PC-3 (cell line): ENCODE measurements around the gene ESPNL. TPM values are rescaled to one million over a fixed set of nuclear protein-coding genes. Genes with fewer than 3 reads are reported as not detected.

Experiments
- ATAC-seq: fragments of 200-7000 bp; cut with Tn5 transposase; 2 replicates; pipeline ENCODE4 v1.9.1; 2020; ENCODE audit warnings: mild to moderate bottlenecking, moderate library complexity
- BruUV-seq: library from RNA; stranded (reverse); fragments of 400-500 nt; replicated peaks from 2 replicates; lab custom pipeline; 2021; lab: Mats Ljungman, UMichigan
- CTCF ChIA-PET: fragments of 300-600 bp; sonication (Branson Sonifier 250); formaldehyde crosslinking; loops from one replicate; lab custom pipeline; 2022; ENCODE audit warnings: antibody characterized with exemption; lab: Charles Lee
- POLR2A ChIA-PET: fragments of 300-600 bp; sonication (Branson Sonifier 250); formaldehyde crosslinking; loops from one replicate; lab custom pipeline; 2022; ENCODE audit warnings: antibody characterized with exemption; ENCODE audit not compliant: unreplicated experiment; lab: Charles Lee
- DNase-seq: peaks from one replicate; pipeline ENCODE4 v3.0.0-alpha.2; 2015
- H2AFZ ChIP-seq: fragments of 300-600 bp; sonication (generic); 2 replicates; pipeline ENCODE4 v1.6.0; 2016; ENCODE audit warnings: antibody characterized with exemption, low read length
- H3F3A ChIP-seq: fragments of 300-600 bp; sonication (generic); one replicate; pipeline ENCODE4 v1.6.0; 2017; ENCODE audit warnings: antibody characterized with exemption, low read length, control low read depth, mild to moderate bottlenecking; ENCODE audit not compliant: unreplicated experiment
- H3K27ac ChIP-seq: fragments of 300-600 bp; sonication (generic); 2 replicates; pipeline ENCODE4 v1.5.1; 2016; ENCODE audit warnings: mild to moderate bottlenecking, low read length
- H3K27me3 ChIP-seq: fragments of 300-600 bp; sonication (generic); 2 replicates; pipeline ENCODE4 v1.6.1; 2016; ENCODE audit warnings: low read length, mixed read lengths
- H3K36me3 ChIP-seq: fragments of 300-600 bp; sonication (generic); 2 replicates; pipeline ENCODE4 v1.6.1; 2016; ENCODE audit warnings: low read depth, mixed run types, low read length, mixed read lengths
- H3K4me1 ChIP-seq: fragments of 300-600 bp; sonication (generic); 2 replicates; pipeline ENCODE4 v1.5.1; 2016; ENCODE audit warnings: low read length; ENCODE audit not compliant: insufficient read depth
- H3K4me2 ChIP-seq: fragments of 300-600 bp; sonication (generic); 2 replicates; pipeline ENCODE4 v1.6.0; 2016; ENCODE audit warnings: low read length
- H3K4me3 ChIP-seq: fragments of 300-600 bp; sonication (generic); 2 replicates; pipeline ENCODE4 v1.5.1; 2016; ENCODE audit warnings: mild to moderate bottlenecking, low read length, mixed read lengths
- H3K79me2 ChIP-seq: fragments of 300-600 bp; sonication (generic); 2 replicates; pipeline ENCODE4 v1.6.1; 2017; ENCODE audit warnings: low read length, mixed read lengths
- H3K9ac ChIP-seq: fragments of 300-600 bp; sonication (generic); 2 replicates; pipeline ENCODE4 v1.6.0; 2016; ENCODE audit warnings: mild to moderate bottlenecking, low read length
- H3K9me2 ChIP-seq: fragments of 300-600 bp; sonication (generic); replicated peaks from 2 replicates; pipeline ENCODE4 v1.6.1; 2016; ENCODE audit warnings: mixed run types, low read length, mixed read lengths
- H3K9me3 ChIP-seq: fragments of 300-600 bp; sonication (generic); 2 replicates; pipeline ENCODE4 v1.6.1; 2016; ENCODE audit warnings: low read length, mixed read lengths
- H4K20me1 ChIP-seq: fragments of 300-600 bp; sonication (generic); 2 replicates; pipeline ENCODE4 v1.6.1; 2016; ENCODE audit warnings: low read length, mixed read lengths
- EZH2 ChIP-seq: fragments of 300-600 bp; sonication (generic); IDR thresholded peaks from one replicate; pipeline ENCODE4 v1.6.1; 2017; ENCODE audit warnings: antibody characterized with exemption, mild to moderate bottlenecking, low read length; ENCODE audit not compliant: unreplicated experiment
- EZH2phosphoT487 ChIP-seq: fragments of 300-600 bp; sonication (generic); IDR thresholded peaks from 2 replicates; pipeline ENCODE4 v1.6.1; 2018; ENCODE audit warnings: mild to moderate bottlenecking, antibody characterized with exemption, low read length, borderline replicate concordance
- intact Hi-C: fragments of 100-400 bp; cut with micrococcal nuclease; formaldehyde crosslinking; loops from 2 replicates; pipeline ENCODE4 v1.9.0; 2023
- total RNA-seq: library from RNA; depleted of rRNA; stranded (reverse); fragments of >200 nt; gene quantifications from 2 replicates; pipeline ENCODE4 v1.2.3, GENCODE V29; 2014
- TF ChIP-seq, protein P1 (sequence below): fragments of 300-600 bp; sonication (generic); conservative IDR thresholded peaks from 2 replicates; pipeline ENCODE4 v1.5.1; 2017; ENCODE audit warnings: antibody characterized with exemption, low read depth, mild to moderate bottlenecking, low read length

The ESPNL gene
- total RNA-seq, 1 experiment from 2014 or later, result not detected

DNA sequence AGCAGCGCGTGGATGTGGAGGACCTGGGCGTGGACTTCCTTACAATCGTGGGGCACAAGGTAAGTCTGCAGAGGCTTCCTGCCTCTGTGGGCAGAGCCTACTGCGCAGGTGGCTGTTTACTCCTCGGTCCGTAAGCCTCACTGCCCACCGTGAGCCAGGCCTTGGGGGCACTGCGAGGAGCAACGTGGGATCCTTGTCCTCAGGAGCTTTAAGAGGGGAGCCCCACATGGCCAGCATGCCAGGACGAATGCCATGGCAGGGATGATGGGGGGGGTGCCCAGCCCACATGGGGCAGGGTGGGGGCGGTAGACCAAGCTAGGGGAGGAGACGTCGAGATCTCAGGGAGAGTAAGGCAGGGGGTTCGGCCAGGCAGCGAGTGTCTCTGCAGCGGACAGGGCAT is 18.0 kb upstream of the ESPNL start:
- H3K27me3 ChIP-seq, result no peaks in the 10 kb centered on the region
- H3K9me2 ChIP-seq, result no peaks in the 10 kb centered on the region
- no TSS peak for BruUV-seq
- no peaks in the 10 kb centered on the region for H3K79me2 ChIP-seq
- no peak overlapping the region for H3K4me2 ChIP-seq
- H3K9me3 ChIP-seq, result no peaks in the 10 kb centered on the region
- no peak overlapping the region for H3K4me3 ChIP-seq
- H3K4me1 ChIP-seq, result peaks cover 11% of the 10 kb centered on the region; the same call in 1 of the 2 replicates
- ATAC-seq (no peak), DNase-seq (no peak)
- peaks cover 9% of the 10 kb centered on the region for H3K36me3 ChIP-seq
- no peak overlapping the region for H3K9ac ChIP-seq
- POLR2A ChIA-PET, result no interaction called here
- H3K27ac ChIP-seq, result no peak overlapping the region
- no peaks in the 10 kb centered on the region for H3F3A ChIP-seq
- CTCF ChIA-PET, result no interaction called here
- no peak overlapping the region for H2AFZ ChIP-seq
- no peaks in the 10 kb centered on the region for H4K20me1 ChIP-seq
- intact Hi-C loops, result no loop called here
- TF ChIP-seq, protein P1, sequence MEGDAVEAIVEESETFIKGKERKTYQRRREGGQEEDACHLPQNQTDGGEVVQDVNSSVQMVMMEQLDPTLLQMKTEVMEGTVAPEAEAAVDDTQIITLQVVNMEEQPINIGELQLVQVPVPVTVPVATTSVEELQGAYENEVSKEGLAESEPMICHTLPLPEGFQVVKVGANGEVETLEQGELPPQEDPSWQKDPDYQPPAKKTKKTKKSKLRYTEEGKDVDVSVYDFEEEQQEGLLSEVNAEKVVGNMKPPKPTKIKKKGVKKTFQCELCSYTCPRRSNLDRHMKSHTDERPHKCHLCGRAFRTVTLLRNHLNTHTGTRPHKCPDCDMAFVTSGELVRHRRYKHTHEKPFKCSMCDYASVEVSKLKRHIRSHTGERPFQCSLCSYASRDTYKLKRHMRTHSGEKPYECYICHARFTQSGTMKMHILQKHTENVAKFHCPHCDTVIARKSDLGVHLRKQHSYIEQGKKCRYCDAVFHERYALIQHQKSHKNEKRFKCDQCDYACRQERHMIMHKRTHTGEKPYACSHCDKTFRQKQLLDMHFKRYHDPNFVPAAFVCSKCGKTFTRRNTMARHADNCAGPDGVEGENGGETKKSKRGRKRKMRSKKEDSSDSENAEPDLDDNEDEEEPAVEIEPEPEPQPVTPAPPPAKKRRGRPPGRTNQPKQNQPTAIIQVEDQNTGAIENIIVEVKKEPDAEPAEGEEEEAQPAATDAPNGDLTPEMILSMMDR, result no peak
- TF ChIP-seq EZH2phosphoT487, result no peak
- TF ChIP-seq EZH2, result no peak

DNA sequence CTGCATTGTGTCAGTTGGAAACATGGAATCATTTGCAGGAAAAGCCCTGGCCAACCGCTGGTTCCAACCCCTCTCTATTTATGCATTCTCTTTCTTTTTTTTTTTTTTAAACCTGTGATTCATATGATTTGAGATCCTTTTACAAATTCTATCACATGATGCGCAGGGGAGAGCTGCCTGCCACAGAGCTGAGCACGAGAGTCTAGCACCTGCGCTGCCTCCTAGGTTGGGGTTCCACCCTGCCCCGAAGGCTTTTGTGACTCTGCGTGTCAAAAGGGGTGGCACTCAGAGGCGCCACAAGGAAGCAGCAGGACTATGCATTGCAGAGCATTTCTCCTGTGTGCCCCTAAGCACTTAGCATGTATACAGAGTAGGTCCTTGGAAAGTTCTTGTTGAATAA is 17.3 kb upstream of the ESPNL start:
- no peak overlapping the region for H3K4me3 ChIP-seq
- POLR2A ChIA-PET, result no interaction called here
- H3K4me1 ChIP-seq, result peaks cover 11% of the 10 kb centered on the region; the same call in 1 of the 2 replicates
- ATAC-seq (no peak), DNase-seq (no peak)
- H3K36me3 ChIP-seq, result peaks cover 9% of the 10 kb centered on the region
- no peaks in the 10 kb centered on the region for H3K79me2 ChIP-seq
- no TSS peak for BruUV-seq
- no peaks in the 10 kb centered on the region for H3K27me3 ChIP-seq
- H4K20me1 ChIP-seq, result no peaks in the 10 kb centered on the region
- no peaks in the 10 kb centered on the region for H3F3A ChIP-seq
- no peaks in the 10 kb centered on the region for H3K9me2 ChIP-seq
- intact Hi-C loops, result no loop called here
- H3K4me2 ChIP-seq, result no peak overlapping the region
- no peak for TF ChIP-seq EZH2
- TF ChIP-seq EZH2phosphoT487, result no peak
- TF ChIP-seq, protein P1, result no peak
- H3K9me3 ChIP-seq, result no peaks in the 10 kb centered on the region
- no peak overlapping the region for H3K27ac ChIP-seq
- no peak overlapping the region for H3K9ac ChIP-seq
- CTCF ChIA-PET, result no interaction called here
- H2AFZ ChIP-seq, result no peak overlapping the region

DNA sequence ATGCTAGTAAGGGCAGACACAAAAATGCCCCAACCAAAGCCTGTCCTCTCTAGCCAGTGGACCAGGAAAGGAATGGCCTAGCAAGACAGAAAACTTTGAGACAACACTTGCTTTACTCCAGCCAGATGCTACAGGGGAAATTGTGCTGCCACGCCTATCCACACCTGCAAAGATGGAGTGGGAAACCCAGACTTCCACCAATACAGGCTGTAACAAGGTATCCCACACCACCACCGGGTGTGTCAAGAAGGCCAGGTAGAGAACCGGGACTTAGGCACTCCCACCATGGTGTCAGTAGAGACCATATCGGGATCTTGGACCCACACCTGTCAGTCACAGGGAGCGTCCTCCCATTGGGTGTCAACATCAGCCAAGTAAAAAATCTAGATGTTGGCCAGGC is 16.2 kb upstream of the ESPNL start:
- no peaks in the 10 kb centered on the region for H3K9me2 ChIP-seq
- H3K4me3 ChIP-seq, result no peak overlapping the region
- no peak overlapping the region for H3K4me2 ChIP-seq
- TF ChIP-seq, protein P1, result no peak
- no peak for TF ChIP-seq EZH2
- no peak for TF ChIP-seq EZH2phosphoT487
- intact Hi-C loops, result no loop called here
- BruUV-seq, result no TSS peak
- H2AFZ ChIP-seq, result no peak overlapping the region
- no peaks in the 10 kb centered on the region for H3F3A ChIP-seq
- H3K4me1 ChIP-seq, result peaks cover 11% of the 10 kb centered on the region; the same call in 1 of the 2 replicates
- H3K27ac ChIP-seq, result no peak overlapping the region
- H3K9me3 ChIP-seq, result no peaks in the 10 kb centered on the region
- H4K20me1 ChIP-seq, result no peaks in the 10 kb centered on the region
- no peaks in the 10 kb centered on the region for H3K79me2 ChIP-seq
- CTCF ChIA-PET, result no interaction called here
- H3K36me3 ChIP-seq, result peaks cover 9% of the 10 kb centered on the region
- POLR2A ChIA-PET, result no interaction called here
- H3K27me3 ChIP-seq, result no peaks in the 10 kb centered on the region
- H3K9ac ChIP-seq, result no peak overlapping the region
- DNase-seq (no peak), ATAC-seq (no peak)
